Lower lobe of right lung (tissue), 2 donors: ENCODE data around the gene ATG16L1. TPM values are rescaled to one million over a fixed set of nuclear protein-coding genes. Genes with fewer than 3 reads are reported as not detected.
A peak's percentile ranks its signal among the peaks of the same experiment; 100 is the strongest.

Source experiments
- ATAC-seq, 2 donors: fragments of 200-7000 bp; cut with Tn5 transposase; one replicate each; pipeline ENCODE4 v1.9.1; 2020 to 2022; ENCODE audit warnings: mild to moderate bottlenecking in 2 of 2, moderate library complexity in 2 of 2
- DNase-seq: peaks from one replicate; pipeline ENCODE4 v3.0.0-alpha.2; 2020
- H3K27ac ChIP-seq: fragments of 200-600 bp; one replicate; pipeline ENCODE4 v1.8.0; 2022
- H3K27me3 ChIP-seq: fragments of 200-600 bp; one replicate; pipeline ENCODE4 v1.8.0; 2022; ENCODE audit warnings: low read depth
- H3K36me3 ChIP-seq: fragments of 200-600 bp; one replicate; pipeline ENCODE4 v1.8.0; 2022; ENCODE audit warnings: mild to moderate bottlenecking
- H3K4me1 ChIP-seq: fragments of 200-600 bp; one replicate; pipeline ENCODE4 v1.8.0; 2022
- H3K4me3 ChIP-seq: fragments of 200-600 bp; one replicate; pipeline ENCODE4 v1.8.0; 2022; ENCODE audit warnings: mild to moderate bottlenecking
- H3K9me3 ChIP-seq: fragments of 200-600 bp; one replicate; pipeline ENCODE4 v1.8.0; 2022
- CTCF ChIP-seq: fragments of 200-600 bp; IDR thresholded peaks from one replicate; pipeline ENCODE4 v1.8.0; 2022; ENCODE audit warnings: antibody characterized with exemption, mild to moderate bottlenecking
- intact Hi-C: fragments of 100-400 bp; cut with DNase I; formaldehyde crosslinking; loops from one replicate; pipeline ENCODE4 v1.11.0; 2022
- total RNA-seq: library from RNA; stranded (reverse); fragmentation: NEBNext Ultra II Directional; extraction: Animal tissue kit (Norgen Biotek cat#: 25700); gene quantifications from one replicate; pipeline ENCODE4 v1.2.1, GENCODE V29; 2021
- donor health status: DM: no; HTN: yes; CAD: no; lungs with severe emphysema.

The ATG16L1 gene
- total RNA-seq, 1 donor from 2014 or later: 21.4 TPM

GRCh38 chr2:233235977-233236376, 15.5 kb upstream of the ATG16L1 start:
- H3K27me3 ChIP-seq: no peaks in the 10 kb centered on the region
- H3K4me3 ChIP-seq: no peak overlapping the region
- no peaks in the 10 kb centered on the region for H3K36me3 ChIP-seq
- H3K4me1 ChIP-seq: no peaks in the 10 kb centered on the region
- no peak for TF ChIP-seq CTCF
- intact Hi-C loops: no loop called here
- DNase-seq (no peak), ATAC-seq (no peak)
- no peaks in the 10 kb centered on the region for H3K9me3 ChIP-seq
- no peak overlapping the region for H3K27ac ChIP-seq

- DNase-seq (no peak), ATAC-seq (no peak)
- TF ChIP-seq CTCF: no peak
Measured at GRCh38 chr2:233236820-233237589, 14.5 kb upstream of the ATG16L1 start.

GRCh38 chr2:233240897-233241296, 10.6 kb upstream of the ATG16L1 start:
- no peak overlapping the region for H3K4me3 ChIP-seq
- no peaks in the 10 kb centered on the region for H3K4me1 ChIP-seq
- intact Hi-C loops: no loop called here
- no peaks in the 10 kb centered on the region for H3K27me3 ChIP-seq
- no peaks in the 10 kb centered on the region for H3K36me3 ChIP-seq
- no peak for ATAC-seq
- DNase-seq: no peak
- no peak overlapping the region for H3K27ac ChIP-seq
- no peaks in the 10 kb centered on the region for H3K9me3 ChIP-seq
- TF ChIP-seq CTCF: no peak

More at GRCh38 chr2:233236820-233237589, 14.5 kb upstream of the ATG16L1 start:
- Histone ChIP-seq H3K27ac (no peak overlapping the region), H3K9me3 (no peaks in the 10 kb centered on the region), H3K4me3 (no peak overlapping the region), H3K27me3 (no peaks in the 10 kb centered on the region), H3K4me1 (no peaks in the 10 kb centered on the region), H3K36me3 (no peaks in the 10 kb centered on the region)
- intact Hi-C loops: no loop called here

- H3K4me3 ChIP-seq: no peak overlapping the region
- no peaks in the 10 kb centered on the region for H3K4me1 ChIP-seq
- ATAC-seq: peak in 1 of 2 donors; percentile 41
- H3K9me3 ChIP-seq: no peaks in the 10 kb centered on the region
- intact Hi-C loops: no loop called here
- no peak for TF ChIP-seq CTCF
- no peak for DNase-seq
- H3K27ac ChIP-seq: no peak overlapping the region
- no peaks in the 10 kb centered on the region for H3K36me3 ChIP-seq
- no peaks in the 10 kb centered on the region for H3K27me3 ChIP-seq
Measured at GRCh38 chr2:233241803-233242202, 9.7 kb upstream of the ATG16L1 start.

GRCh38 chr2:233242231-233242927, 9.1 kb upstream of the ATG16L1 start:
- Histone ChIP-seq H3K4me3 (no peak overlapping the region), H3K36me3 (no peaks in the 10 kb centered on the region), H3K9me3 (no peaks in the 10 kb centered on the region), H3K27me3 (no peaks in the 10 kb centered on the region), H3K4me1 (no peaks in the 10 kb centered on the region), H3K27ac (no peak overlapping the region)
- intact Hi-C loops: no loop called here
- DNase-seq (no peak), ATAC-seq (peak; percentile 77 to 80)
- no peak for TF ChIP-seq CTCF
